NB4 (cell line): ENCODE results near the gene CABLES2.

Source experiments
- DNase-seq: peaks from one replicate; pipeline ENCODE4 v3.0.0; 2010; ENCODE audit warnings: low read depth
- H3K4me3 ChIP-seq: one replicate; pipeline ENCODE4 v1.5.1; 2011; ENCODE audit warnings: mild to moderate bottlenecking, low read depth, low read length, moderate library complexity
- CTCF ChIP-seq: IDR thresholded peaks from one replicate; pipeline ENCODE4 v1.5.1; 2012; ENCODE audit warnings: low read depth, low read length
- MAX ChIP-seq: IDR thresholded peaks from 2 replicates; pipeline ENCODE4 v1.6.1; 2011; ENCODE audit warnings: low read depth, low read length
- MYC ChIP-seq: IDR thresholded peaks from 2 replicates; pipeline ENCODE4 v1.6.1; 2011; ENCODE audit warnings: low read depth, low read length
- POLR2A ChIP-seq: IDR thresholded peaks from 2 replicates; pipeline ENCODE4 v1.6.1; 2011; ENCODE audit warnings: mild to moderate bottlenecking; ENCODE audit not compliant: insufficient read length; ENCODE audit errors: extremely low read depth

Gene CABLES2

GRCh38 chr20:62365814-62366369 is 41.2 kb downstream of the CABLES2 start:
- no peak for TF ChIP-seq CTCF
- no peak for TF ChIP-seq MYC
- TF ChIP-seq POLR2A: no peak
- TF ChIP-seq MAX: no peak
- DNase-seq: no peak
- H3K4me3 ChIP-seq: no peak overlapping the region

DNA sequence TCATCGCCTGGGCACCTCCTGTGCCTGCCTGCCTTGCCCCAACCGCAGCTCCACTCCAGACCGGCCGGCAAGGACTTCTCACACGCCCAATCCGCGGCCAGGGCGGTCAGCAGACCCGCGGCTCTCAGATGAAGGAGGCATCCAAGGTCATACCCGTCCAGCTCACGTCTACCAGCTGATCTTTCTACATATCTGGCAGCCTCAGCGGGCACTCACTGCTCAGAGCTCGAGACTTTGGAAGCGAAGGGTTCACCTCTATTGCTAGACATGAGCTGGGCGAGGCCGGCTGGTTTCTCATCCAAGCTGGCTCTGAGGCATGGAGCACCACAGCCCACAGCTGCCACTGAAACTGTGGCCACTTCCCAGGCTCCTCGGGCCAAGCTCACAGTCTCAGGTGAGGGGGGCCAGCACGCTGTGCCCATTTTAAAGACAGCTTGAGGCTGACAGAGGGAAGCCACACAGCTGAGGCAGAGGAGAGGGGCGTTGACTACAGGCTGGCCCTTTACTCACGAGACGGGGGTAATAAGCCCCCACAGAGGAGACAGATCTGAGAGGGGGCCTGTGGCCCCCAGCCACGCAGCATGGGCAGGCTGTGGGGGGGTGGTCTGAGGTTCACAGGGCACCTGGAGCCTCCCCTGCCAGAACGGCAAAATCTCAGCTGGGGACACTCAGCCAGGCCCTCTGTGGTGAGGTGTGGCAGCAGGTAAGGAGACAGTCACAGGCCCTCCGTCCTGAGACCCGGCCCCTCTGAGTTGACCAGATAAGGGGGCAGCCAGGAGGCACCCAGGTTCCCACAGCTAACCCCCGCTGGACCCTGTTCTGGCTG is 42.0 kb downstream of the CABLES2 start:
- TF ChIP-seq MAX (no peak), CTCF (no peak)
- no peak for DNase-seq
- no peak overlapping the region for H3K4me3 ChIP-seq

DNA sequence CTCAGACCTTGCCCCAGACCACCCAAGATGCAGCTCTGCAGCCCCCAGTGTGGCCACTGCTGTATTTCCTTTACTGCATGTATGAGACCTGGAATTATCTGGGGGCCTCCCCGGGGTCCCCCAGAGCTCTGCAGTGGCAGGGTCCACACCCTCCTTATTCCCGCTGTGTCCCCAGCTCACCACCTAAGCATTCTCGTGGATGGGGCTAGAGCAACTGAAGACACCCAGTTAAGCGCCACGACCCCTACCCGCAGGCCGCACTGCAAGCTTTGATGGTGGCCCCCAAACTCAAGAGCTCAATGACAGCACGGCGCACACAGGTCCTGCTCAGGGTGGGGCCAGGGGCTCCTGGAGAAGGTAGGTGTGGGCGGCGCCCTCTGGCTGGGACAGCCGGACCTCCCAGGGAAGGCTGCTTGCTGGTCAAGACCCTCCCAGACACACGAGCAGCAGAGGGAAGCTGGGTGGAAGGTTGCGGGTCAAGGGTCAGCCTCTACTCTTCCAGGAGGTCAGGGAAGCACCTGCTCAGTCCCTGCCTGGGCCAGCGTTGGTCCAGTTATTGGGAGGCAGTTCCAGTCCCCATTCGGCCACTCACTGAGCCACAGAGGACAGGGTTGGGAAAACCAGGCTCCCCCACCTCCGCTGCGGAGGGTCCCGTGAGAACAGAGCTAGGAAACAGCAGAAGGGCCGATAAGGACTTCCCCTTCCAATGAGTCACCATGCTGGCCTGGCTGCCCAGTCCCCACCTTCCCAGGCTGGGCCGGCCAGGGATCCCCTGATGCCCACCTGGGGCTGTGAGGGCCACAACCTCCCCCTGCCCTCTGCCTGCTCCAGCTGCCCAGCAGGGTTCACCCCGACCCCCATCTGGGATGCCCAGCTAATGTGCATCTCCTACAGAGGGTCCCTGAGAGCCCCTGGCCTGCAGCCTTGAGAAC is 42.9 kb downstream of the CABLES2 start:
- H3K4me3 ChIP-seq: no peak overlapping the region
- TF ChIP-seq MAX (no peak), POLR2A (no peak), CTCF (no peak), MYC (no peak)
- no peak for DNase-seq

GRCh38 chr20:62362991-62363919 is 43.8 kb downstream of the CABLES2 start:
- H3K4me3 ChIP-seq: no peak overlapping the region
- no peak for DNase-seq
- TF ChIP-seq MAX (no peak), CTCF (no peak), MYC (no peak), POLR2A (no peak)

DNA sequence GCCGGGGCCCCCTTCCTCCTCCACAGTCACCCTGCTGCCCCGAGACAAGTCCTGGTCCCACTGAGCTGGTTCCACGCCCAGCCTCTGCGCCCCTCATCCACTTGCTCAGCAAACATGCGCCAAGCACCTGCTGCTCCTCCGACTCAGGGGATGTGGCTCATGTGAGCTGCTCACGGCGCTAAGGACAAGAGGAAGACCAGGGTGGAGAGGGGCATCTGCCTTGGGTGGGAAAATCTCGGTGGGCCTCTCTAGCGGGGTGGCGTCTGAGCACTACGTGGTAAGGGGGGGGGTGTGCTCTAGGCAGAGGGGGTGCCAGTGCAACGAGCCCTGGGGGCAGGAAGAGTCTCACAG is 44.5 kb downstream of the CABLES2 start:
- TF ChIP-seq POLR2A (no peak), MAX (no peak), CTCF (no peak), MYC (no peak)
- no peak for DNase-seq
- H3K4me3 ChIP-seq: no peak overlapping the region
